ENCODE results near the gene SORCS2.

GRCh38 chr4:7253341-7253700, 61.0 kb downstream of the SORCS2 start:
- TF ChIP-seq CTCF (conservative IDR thresholded peaks at IDR 0.05; ENCODE audit: low read depth, low read length) (no peak), EZH2 (IDR thresholded peaks at IDR 0.05; ENCODE audit: borderline replicate concordance, low read depth, low read length, poor library complexity, severe bottlenecking) (no peak)

All from A673 (cell line).